GM19239 (cell line): ENCODE data around the gene CD44.

Experiments used
- DNase-seq: peaks from one replicate; pipeline ENCODE4 v3.0.0; 2011; ENCODE audit warnings: low spot score; ENCODE audit not compliant: insufficient read length
- FAIRE-seq: peaks from 2 replicates; lab custom pipeline; 2011; peaks lifted over from hg19 to GRCh38; lab: Jason Lieb, UNC

Gene CD44

DNA sequence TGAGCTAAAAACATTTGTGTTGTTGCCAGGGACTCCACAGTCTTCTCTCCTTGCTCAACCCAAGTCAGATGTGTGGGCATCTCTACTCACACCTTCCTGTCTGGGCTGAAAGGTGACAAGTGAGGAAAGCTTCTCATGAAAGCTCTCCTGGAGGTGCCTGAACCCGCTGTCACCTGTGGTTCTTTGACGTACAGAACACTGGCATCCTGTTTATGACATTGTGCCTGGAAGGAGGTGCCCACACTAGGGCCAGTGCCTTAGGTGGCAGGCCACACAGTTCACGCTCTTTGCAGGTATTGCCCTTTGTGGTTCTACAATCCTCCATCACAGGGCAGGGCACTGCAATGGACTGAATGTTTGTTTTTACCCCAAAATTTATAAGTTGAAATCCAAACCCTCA lies 108.5 kb downstream of the CD44 start:
- FAIRE-seq (no peak), DNase-seq (no peak)

DNA sequence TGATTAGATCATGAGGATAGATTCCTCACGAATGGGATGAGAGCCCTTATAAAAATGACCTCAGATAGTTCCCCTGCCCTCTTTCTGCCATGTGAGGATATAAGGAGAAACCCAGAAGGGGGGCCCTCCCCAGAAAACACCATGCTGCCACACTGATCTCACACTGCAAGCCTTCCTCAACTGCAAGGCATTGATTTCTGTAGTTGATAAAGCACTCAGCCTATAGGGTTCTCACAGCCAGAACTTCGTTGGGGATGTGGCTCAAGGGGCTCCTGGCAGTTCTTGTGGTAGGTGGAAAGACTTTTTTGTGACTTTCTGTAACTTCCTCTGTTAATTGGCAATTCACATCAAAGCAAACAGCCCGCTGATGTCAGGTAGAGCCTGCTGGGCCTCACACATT lies 108.9 kb downstream of the CD44 start:
- no peak for DNase-seq
- FAIRE-seq, result no peak

DNA sequence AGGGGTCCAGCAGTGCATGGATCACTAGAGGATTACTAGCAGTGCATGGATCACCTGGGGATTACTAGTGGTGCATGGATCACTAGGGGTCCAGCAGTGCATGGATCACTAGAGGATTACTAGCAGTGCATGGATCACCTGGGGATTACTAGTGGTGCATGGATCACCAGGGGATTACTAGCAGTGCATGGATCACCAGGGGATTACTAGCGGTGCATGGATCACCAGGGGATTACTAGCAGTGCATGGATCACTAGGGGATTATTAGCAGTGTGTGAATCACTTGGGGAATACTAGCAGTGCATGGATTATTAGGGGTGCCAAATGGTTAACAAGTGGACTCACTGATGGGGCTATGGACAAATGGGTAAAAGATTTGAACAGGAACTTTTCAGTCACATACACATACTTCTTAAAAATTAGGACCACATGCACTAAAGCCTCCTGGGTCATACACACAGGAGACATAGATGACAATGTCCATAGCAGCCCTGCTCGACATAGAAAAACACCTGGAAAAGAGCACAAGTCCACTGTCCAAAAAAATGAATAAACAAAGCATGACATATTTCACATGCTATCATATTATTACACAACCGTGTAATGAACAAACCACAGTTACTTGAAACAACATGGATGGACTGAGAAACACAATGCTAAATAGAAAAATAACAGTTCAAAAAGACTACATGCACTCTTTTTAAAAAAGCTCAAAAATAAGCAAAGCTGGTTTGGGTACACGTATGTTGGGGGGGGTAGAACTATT lies 109.8 kb downstream of the CD44 start:
- peak; percentile 79 for FAIRE-seq
- no peak for DNase-seq

GRCh38 chr11:35250192-35250591 lies 111.2 kb downstream of the CD44 start:
- FAIRE-seq (no peak), DNase-seq (no peak)

- no peak for DNase-seq
- no peak for FAIRE-seq
These were observed 111.7 kb downstream of the CD44 start for GRCh38 chr11:35250621-35251020.

- DNase-seq (no peak), FAIRE-seq (no peak)
These were observed 114.3 kb downstream of the CD44 start for GRCh38 chr11:35253237-35253636.

- DNase-seq, result no peak
- no peak for FAIRE-seq
These were observed 116.5 kb downstream of the CD44 start for GRCh38 chr11:35255514-35255913.

DNA sequence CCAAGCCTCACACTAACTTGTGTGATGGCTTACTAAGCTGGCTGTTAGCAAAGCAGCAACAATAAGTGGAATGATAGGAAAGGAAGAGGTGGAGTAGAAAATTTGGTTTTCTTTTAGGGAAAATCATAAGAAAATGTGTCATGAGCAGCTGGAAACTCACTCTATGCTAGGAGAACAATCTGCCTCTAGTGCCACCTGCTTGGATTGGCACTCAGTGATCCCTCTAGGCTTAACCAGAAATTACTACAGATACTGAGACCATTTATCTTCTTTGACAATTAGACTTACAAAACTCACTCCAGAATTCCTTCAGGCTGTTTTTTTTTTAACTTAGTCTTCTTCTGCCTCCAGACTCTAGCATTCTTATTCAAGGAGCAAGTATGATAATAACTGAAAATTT lies 117.3 kb downstream of the CD44 start:
- DNase-seq (no peak), FAIRE-seq (no peak)

DNA sequence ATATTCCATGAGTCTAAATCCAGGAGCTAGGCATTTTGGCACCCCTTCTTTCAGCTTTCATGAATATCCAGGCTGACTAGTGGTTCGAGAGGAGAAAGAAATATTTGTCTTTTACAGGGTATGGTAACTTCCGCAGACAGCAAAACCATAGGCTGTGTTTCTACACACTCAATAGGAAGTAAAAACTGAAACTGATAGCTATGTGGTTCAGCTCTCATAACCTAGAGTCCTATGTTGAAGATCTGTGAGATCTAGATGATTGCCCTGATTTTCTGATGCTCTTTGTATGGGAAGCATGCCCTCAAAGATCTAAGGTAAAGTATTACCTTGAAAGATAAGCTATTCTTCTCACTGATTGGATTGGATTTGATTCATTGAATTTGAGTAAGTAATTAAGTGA lies 118.3 kb downstream of the CD44 start:
- FAIRE-seq (peak; percentile 97), DNase-seq (peak; percentile 59)

DNA sequence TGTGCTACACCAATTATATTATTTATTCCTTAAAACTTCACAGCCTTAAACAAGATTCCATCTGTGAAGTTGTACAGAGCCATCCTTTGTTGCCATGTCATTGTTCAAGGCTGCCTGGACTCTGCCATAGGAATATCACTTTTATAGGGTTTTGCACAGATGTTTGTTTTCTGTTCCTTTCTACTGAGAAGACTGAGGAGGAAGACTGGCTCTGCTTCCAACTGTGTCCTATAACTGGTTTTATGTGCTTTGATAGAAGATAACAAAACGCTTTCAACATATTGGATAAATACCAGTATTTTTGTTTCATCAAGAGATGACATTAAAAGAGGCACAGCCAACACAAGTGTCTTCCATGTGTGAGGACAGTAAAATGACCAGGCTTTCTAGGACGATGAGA lies 120.6 kb downstream of the CD44 start:
- DNase-seq (no peak), FAIRE-seq (no peak)

- FAIRE-seq, result peak; percentile 28
- no peak for DNase-seq
These were observed 121.5 kb downstream of the CD44 start for GRCh38 chr11:35260342-35260985.

DNA sequence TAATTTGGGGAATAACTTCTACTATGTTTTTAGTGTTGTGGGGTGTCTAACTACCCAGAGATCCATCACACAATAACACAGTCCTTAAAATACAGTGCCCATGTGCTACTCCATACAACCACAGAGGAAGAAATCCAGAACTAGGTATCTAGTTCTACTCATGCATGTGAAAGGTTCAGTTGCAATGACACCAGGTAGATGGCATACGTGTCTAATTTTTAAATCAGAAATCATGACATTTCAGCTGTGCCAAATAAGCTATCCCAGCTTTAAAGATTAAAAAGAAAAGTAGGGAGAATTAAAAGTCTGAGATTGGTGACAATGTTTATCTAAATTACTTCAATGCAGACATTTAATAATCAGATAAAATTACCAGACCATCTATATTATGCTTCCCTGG lies 122.2 kb downstream of the CD44 start:
- DNase-seq (no peak), FAIRE-seq (no peak)

DNA sequence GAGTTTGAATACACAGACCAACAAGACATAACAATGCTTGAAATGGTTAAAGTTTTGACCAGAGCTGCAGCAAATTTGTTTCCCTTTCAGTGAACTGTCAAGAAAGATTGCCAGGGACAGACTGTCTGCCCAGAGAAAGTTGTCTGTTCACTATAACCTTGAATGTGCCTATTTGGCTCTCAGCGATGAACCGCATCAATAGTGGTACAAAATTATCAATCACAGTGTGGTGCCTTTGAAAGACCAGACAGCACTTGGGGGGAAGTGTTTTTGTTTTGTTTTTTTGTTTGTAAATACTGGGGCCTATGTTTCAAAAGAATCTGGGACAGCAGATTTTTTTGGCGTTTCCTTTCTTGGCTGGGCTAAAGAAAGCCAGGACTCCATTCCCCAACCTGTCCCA lies 123.1 kb downstream of the CD44 start:
- FAIRE-seq (no peak), DNase-seq (no peak)

GRCh38 chr11:35262735-35263134 lies 123.8 kb downstream of the CD44 start:
- no peak for FAIRE-seq
- no peak for DNase-seq

- FAIRE-seq (no peak), DNase-seq (no peak)
These were observed 126.9 kb downstream of the CD44 start for GRCh38 chr11:35265755-35266454.

DNA sequence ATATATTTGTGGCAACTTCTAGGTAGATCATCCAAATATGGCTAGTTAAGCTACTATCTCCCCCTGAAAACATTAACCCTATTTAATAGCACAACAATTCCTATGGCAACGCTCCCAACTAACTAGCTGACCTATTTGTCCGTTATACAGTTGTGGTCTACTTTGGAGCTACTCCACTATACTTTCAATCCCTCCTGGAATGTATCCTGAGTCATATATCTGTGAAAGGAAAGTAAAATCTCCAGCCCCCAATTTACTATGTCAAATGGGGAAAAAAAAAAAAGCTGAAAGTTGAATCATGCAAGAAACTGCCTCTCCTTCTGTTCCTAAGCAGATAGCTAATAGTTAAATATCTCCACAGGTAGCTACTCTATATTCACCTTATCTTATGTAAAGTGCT lies 128.5 kb downstream of the CD44 start:
- FAIRE-seq (no peak), DNase-seq (no peak)

- no peak for FAIRE-seq
- DNase-seq, result no peak
These were observed 131.4 kb downstream of the CD44 start for GRCh38 chr11:35270342-35270741.

DNA sequence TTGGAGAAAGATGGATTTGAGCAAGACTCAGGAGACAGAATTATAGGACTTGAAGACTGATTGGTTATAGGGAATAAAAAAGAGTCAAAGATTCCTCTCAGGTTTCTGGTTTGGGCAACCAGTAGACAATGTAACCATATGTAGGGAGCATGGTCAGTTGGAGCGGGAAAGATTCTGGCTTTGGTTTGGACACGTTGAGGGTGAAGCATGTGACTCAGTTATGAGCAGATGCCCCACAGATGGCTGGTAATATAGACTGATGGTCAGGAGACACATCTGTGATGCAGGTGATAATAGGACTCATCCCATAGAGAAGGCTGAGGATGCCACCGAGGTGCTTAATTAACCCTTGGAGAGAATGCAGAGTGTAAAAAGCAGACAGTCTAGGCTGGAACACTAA lies 132.1 kb downstream of the CD44 start:
- DNase-seq, result no peak
- no peak for FAIRE-seq

DNA sequence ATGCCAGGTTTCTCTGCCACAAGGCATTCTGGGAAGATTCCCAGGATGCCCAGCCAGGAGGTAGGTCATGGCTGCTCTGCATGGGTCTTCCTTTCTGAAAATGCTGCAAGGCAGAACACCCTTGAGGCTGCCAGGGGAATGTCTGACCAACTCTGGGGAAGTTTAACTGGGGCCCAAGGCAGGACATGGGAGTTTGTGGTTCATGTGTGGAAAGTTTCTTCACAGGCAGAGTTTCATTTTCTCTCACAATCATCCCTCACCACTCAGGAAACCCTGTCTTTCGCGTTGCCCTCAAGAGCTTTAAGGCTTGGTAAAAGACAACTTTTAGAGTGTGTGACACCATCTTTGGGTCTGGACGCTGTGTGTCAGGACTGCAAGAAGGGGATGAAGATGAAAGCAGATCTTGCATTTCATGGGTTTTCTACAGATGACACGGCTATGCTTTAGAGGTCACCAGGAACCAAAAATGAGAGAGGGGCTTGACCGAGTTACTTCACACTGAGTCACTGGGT lies 133.5 kb downstream of the CD44 start:
- peak; percentile 59 for DNase-seq
- FAIRE-seq, result peak; percentile 98

DNA sequence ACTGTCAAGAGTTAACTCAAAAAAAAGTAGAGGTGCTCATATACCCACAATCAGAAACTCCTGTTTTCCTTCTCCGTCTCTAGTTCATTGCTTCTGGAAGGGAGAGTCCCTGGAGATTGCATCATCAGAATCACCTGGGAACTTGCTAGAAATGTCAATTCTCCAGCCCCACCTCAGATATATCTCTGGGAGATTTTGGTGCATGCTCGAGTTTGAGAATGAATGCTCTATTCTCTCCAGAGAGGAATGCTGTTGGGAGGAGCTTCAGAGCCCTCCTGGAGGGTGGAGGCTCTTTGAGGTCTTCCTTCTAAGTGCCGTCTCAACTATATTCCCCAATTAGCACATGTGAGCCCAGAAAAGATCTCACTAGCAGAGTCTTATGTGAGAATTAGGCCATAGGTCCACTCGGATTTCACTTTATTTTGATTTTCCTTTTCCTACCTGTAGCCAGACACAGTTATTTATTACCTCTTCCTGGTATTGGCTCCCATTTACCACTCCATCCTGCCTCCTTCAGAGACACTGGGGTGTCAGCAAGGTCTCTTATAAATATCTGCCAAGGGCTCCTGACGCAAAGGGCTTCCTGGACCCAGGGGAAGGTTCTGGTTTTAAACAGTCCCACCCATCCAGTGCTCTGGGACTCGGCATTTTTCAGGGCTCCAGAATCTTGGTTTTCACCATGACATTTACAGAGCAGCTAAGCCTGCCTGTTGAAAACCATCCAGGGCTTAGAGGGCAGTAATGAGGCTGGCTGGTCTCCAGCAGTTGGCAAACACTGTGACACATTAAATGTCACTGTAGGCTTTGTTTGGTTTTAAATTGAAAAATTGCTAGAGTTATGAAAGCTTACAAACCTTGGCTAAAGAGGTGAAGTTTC lies 136.2 kb downstream of the CD44 start:
- no peak for FAIRE-seq
- DNase-seq, result no peak
